22Rv1 (cell line): ENCODE data around the gene CHM.
"Not testable (repeated sequence)": the region's sequence is repeated elsewhere in the genome, so short reads cannot be mapped to it uniquely, and the experiment has no call there.

ENCODE experiments used
- H3K27ac ChIP-seq: fragments of 450-650 bp; 2 replicates; pipeline ENCODE4 v1.5.1; 2017
- CTCF ChIP-seq: fragments of 450-650 bp; IDR thresholded peaks from 2 replicates; pipeline ENCODE4 v1.5.1; 2017; ENCODE audit warnings: mild to moderate bottlenecking
- ZFX ChIP-seq: fragments of 450-650 bp; IDR thresholded peaks from 2 replicates; pipeline ENCODE4 v1.6.1; 2017; ENCODE audit warnings: antibody characterized with exemption, borderline replicate concordance

The CHM gene

DNA sequence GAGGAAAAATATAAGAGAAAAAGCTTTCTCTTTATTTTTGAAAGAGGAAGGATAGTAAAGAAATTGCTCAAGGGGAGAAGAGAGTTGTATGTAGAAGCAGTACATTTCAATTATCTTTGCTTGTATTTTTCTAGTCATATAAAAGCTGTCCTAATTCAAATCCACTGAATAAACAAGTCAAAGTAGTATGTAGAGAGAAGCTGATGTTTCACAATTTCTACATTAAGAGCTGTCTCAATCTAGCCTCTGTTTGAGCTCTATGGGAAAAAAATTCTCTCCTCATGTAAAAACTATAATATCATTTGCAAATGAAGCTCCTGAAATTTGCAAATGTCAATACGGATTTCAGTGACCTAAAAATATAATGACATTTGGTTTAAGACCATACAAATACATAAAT is 52.6 kb downstream of the CHM start:
- TF ChIP-seq ZFX (no peak), CTCF (no peak)
- no peak overlapping the region for H3K27ac ChIP-seq

DNA sequence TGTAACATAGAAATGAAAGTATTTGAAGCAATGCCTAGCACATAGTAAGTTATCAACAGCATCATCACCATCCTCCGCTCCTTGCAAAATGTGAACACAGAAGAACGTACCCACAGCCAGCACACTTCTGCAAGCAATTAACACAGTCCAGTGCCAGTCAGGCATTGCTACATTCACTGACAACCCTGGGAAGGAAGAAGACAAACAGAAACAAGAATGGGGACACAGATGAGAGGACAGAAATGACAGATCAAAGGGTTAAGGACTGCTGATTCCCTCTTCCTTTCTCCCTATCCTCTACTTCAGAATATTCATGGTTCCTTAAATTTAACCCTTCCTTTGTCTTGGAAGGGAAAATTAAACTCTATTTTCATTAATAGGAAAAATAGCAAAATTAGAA is 53.1 kb downstream of the CHM start:
- H3K27ac ChIP-seq = no peak overlapping the region
- no peak for TF ChIP-seq CTCF
- TF ChIP-seq ZFX = no peak

DNA sequence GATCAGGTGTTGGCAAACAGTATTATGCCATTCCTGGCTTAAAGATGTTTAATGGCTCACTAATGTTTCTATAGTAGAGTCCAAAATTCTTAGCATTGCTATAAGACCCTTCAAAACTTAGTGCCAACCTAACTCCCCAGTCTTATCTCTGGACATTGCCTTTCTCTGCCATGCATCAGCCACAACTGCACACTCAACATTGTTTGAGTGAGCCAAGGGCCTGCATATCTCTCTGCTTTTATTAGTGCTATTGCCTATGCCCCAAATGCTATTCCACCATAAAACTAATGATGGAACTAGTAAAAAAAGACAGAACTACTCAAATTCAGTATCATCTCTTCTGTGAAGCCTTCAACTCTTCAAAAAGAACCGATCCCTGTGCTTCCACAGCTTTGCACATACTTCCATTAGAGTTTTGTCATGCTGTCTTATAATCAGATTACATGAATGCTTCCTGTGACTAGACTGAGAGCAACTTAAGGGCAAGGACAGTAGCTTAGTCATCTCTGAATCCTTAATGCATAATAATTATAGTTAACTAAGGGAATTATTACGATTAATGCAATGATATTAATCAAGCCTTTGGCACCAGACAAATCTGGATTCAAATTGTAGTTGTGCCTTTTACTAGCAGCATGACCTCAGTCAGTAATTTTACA is 53.7 kb downstream of the CHM start:
- TF ChIP-seq ZFX (no peak), CTCF (no peak)
- no peak overlapping the region for H3K27ac ChIP-seq

- TF ChIP-seq ZFX = no peak
- TF ChIP-seq CTCF = no peak
- H3K27ac ChIP-seq = no peak overlapping the region
Measured at GRCh38 chrX:85992811-85993229, 54.5 kb downstream of the CHM start.

GRCh38 chrX:85988353-85988752 is 59.0 kb downstream of the CHM start:
- no peak overlapping the region for H3K27ac ChIP-seq
- no peak for TF ChIP-seq CTCF
- TF ChIP-seq ZFX = no peak

GRCh38 chrX:85980286-85980685 is 67.1 kb downstream of the CHM start:
- no peak for TF ChIP-seq ZFX
- no peak overlapping the region for H3K27ac ChIP-seq

DNA sequence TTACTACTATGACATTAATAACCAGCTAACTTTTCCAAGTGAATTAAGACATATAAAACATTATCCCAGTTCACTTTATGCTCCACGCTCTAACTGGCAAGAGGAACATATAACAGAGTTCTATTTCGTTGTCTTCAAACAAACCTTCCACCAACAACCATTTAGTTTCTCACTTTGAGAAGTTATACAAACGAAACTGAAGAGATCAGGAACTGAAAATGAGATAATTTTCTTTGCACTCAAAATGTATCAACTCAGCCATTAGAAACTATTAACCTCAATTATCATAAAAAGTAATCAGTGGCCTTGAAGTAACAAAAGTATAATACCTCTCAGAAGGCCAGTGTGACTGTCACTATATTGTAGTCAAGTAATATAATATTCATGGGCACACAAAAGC is 70.1 kb downstream of the CHM start:
- no peak overlapping the region for H3K27ac ChIP-seq
- TF ChIP-seq ZFX = no peak
- TF ChIP-seq CTCF = no peak

GRCh38 chrX:85972351-85972750 is 75.0 kb downstream of the CHM start:
- not testable (repeated sequence) for H3K27ac ChIP-seq
